GM18508 (cell line): ENCODE measurements around the gene MORF4L2.

Source experiments
- ATAC-seq: cut with Tn5 transposase; IDR thresholded peaks from one replicate; pipeline ENCODE4 v1.9.1; 2021; ENCODE audit warnings: moderate number of reproducible peaks; ENCODE audit not compliant: insufficient read depth, unreplicated experiment

Gene MORF4L2

GRCh38 chrX:103637604-103638338 lies 48.7 kb downstream of the MORF4L2 start:
- no peak for ATAC-seq

- no peak for ATAC-seq
Measured at GRCh38 chrX:103635436-103635835, 51.1 kb downstream of the MORF4L2 start.

DNA sequence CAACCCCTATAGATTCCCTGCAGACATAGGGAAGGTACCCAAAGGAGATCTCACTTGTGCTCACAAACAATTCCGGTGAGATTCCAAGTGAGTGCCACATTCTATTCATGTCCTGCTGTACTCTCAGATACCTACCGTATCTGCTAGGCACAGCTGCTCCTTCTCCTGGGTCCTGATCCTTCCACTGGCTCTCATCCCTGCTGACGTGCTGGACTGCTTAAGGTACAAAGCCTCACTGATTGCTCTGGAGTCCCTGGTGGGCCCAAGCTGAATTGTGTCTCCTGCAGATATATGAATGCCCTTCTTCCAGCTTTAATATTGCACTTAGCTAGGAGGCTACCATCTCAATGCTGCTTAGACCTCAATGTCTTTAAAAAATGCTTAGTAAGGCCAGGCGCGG lies 55.4 kb downstream of the MORF4L2 start:
- no peak for ATAC-seq

- no peak for ATAC-seq
Measured at GRCh38 chrX:103630171-103630511, 56.4 kb downstream of the MORF4L2 start.

GRCh38 chrX:103629318-103630170 lies 57.0 kb downstream of the MORF4L2 start:
- no peak for ATAC-seq

DNA sequence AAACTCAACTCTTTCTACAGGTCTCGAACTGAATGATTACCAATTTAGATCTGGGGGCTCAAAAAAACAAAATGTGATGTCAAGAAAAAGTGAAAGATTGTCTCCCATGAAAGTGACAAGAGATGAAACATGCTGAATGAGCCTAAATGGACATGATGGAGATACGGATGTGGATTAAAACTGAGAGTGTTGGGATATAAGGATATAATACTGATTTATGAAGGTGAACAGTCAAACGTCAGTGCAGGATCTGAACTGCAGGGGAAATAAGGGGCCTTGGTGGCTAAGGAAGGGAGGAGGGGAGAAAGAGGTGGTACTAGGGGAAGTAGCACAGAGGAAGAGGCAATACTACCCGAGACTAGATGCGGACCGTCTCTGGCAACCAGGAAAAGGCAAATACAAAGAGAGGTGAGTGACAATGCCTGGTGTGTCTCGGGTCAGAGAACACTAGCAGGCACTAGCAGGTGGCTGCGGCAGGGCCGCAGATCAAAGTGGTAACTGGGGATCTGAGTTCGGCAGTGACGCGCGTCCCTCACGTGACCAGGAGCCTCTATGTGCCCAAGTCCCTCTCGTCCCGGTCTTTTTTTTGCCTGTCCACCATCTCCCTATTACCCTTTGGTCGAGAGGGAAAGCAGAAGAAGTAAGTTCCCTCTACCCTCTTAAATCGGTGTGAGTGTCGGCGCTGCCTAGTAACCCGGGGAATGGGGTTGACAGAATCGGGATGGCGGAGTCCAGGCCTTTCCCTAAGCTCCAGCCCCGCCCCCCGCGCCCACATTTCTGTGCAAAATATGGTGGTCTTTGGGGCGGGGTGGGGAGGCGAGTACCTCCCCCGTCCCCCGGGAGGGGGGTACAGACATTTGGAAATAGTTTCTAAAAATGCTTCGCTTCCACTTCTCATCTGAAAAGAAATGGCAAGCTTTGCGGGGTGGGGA lies 57.8 kb downstream of the MORF4L2 start, which contains the start of gene TCEAL1:
Gene TCEAL1, plus strand, starts transcription at position 590 of the 932 bp plus-strand sequence. CDS start 942 bp downstream, outside the sequence.
- peak; percentile 47 for ATAC-seq

GRCh38 chrX:103626855-103627254 lies 59.6 kb downstream of the MORF4L2 start:
- no peak for ATAC-seq
